Stimulated activated CD8-positive, alpha-beta memory T cell treated with anti-CD3 and anti-CD28 coated beads, Interleukin-7, amount 100 ng/mL, for 1 hour (primary cell): Measurements from ENCODE around the gene CPE.

Experiments used
- DNase-seq, 2 donors: peaks; one replicate each; pipeline ENCODE4 v3.0.0-alpha.2; 2020; ENCODE audit warnings: low read depth in 2 of 2

CPE gene

DNA sequence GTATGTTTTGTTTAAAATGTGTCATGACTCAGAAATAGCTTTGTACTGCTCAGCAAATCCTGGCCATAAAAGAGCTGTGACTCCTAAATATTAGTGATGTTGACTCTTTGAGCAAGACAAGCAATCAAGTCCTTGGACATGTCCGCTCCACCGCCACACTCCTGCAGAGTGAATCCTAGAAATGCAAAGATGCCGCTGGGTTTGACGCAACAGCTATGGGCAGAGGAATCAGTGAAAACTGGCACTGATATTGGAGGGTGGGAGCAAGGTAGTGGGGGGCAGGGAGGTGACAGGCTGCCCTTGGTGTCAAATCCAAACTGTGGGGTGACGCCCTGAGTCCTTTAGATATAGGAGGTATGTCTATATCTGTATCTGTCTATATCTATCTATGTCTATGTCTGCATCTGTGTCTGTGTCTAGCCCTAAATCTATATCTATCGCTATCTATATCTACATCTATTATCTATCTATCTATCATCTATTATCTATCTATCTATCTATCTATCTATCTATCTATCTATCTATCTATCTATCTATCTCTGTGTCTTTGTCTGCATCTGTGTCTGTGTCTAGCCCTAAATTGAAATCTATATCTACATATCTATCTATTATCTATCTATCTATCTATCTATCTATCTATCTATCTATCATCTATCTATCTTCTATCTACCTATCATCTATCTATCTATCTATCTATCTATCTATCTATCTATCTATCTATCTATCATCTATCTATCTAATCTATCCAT lies 129.7 kb downstream of the CPE start:
- no peak for DNase-seq

DNA sequence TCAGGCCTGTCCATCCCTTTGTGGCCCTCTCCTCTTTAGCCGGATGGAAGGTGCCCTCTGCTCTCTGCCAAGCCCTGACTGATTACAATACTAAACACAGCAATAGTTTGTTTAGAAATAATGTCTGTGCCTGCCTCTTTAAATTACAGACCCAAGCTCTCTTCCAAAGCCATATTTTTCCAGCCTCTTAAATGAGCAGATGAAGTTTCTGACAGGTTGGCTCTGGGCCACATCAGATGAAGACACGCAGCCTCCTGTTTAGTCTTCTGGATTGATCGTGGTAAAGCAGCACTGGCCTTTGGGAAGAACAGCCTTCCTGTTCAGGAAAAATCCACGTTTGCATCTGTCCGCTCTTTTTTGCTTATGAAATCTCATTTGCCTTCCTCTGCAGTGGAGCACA lies 133.6 kb downstream of the CPE start:
- DNase-seq = no peak

DNA sequence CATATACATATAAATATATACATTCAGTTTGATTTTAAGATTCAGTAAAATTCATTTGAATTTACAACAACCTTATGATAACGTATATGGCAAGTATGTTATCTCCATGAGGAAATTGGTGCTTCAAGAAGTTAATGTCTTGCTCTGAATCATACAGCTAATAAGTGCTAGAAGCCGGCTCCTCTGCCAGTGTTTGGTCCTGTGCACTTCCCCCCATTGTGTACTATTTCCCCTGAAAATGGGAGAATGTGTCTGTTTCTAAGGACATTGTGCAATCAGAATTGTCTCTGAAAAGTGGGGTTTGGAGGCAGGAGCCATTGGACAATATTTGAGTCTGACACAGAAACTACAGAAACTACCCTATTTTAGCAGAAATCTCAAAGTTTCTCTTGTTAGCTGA lies 135.9 kb downstream of the CPE start:
- DNase-seq = no peak

DNA sequence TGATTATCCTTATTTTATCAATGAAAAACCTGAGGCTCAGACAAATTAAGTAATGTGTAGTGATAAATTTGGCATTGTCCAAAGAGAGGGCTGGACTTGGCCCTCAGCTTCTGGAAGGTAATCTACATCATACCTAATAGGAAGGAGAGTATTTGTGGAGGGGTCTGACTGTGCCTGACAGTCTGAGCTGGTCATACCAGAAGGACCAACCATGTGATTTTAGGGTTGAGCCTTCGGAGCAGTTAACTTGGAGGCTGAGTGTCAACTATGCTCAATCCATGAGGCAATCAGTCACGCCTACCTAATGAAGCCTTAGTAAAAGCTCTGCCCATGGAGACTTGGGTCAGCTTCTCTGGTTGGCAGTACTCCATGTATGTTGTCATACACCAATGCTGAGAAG lies 136.4 kb downstream of the CPE start:
- DNase-seq = no peak

DNA sequence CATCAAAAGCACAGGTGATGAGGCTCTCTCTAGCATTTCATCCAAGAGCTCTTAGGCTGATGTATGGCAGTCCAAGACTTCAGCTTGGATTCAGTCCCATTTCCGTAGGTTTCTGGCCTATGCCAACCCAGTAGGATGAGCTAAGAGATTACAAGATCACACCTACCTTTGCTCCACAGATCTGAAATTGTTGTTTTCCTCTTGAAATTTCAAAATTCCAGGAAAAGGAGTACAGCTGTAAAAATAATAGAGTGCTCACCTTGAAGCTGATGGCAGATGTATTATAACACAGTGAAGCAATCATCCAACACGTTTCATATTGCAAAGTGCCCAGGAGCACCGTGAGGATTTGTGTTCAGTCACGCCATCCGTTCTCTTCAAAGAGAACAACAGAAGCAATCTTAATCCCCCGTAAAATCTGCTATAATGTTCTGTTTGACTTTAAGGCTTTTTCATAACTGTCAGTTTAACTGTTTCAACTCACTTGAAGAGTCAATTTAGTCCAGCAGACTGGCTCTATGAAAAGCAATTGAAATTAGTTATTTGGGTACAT lies 137.5 kb downstream of the CPE start:
- DNase-seq = no peak

DNA sequence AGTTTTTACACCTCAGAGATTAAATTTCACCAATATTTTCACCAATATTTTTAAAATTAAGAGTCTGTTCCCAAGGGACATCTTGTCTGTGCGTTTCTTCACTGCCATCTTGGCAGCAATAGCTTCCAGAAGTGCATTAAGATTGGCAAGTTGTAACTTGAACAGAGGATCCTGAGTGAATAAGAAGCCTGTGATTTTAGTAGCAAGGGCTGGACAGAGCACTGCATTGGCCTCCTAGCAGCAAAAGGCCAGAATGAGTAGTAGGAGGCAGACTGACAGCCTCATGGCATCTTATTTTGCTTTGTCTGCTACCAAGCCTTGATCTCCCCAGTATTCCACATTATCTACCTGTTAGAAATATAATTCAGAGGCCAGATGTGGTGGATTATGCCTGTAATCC lies 138.4 kb downstream of the CPE start:
- DNase-seq = no peak

DNA sequence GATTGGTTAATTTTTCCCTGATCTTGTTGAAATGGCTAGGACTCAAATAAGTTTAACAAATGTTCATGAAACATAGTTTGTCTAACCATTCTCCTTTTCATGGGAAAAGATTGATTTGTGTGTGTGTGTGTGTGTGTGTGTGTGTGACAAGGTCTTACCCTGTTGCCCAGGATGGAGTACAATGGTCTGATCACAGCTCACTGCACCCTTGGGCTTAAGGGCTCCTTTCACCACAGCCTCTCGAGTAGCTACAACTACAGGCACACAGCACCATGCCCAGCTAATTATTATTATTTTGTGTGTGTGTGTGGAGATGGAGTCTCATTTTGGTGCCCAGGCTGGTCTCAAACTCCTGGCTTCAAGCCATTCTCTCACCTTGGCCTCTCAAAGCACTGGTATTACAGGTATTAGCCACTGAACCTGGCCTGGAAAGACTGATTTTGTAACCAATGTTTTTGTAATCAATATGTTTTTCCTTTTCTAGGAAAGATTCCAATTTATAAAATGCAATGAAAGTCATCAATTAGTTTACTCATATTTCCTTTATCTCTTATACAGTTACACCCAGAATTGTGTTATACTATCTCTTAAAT lies 139.3 kb downstream of the CPE start:
- DNase-seq = no peak

DNA sequence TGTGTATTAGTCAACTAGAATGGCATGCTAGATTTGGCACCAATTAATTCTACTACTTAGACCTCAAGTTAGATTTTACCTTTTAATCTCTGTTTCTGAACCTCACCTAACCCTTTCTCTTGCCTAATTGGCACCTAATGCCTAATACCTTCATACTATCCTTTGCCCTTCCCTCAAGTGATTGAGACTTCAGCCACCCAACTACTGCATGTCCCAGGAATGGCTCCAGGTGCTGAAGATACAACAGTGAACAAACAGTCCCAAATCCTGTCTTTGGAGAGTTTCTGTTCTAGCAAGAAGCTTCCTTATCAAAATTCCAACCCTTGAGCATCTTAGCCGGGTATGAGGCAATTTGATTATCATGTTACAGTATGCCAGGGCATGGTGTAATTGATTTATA lies 139.9 kb downstream of the CPE start:
- DNase-seq = no peak

DNA sequence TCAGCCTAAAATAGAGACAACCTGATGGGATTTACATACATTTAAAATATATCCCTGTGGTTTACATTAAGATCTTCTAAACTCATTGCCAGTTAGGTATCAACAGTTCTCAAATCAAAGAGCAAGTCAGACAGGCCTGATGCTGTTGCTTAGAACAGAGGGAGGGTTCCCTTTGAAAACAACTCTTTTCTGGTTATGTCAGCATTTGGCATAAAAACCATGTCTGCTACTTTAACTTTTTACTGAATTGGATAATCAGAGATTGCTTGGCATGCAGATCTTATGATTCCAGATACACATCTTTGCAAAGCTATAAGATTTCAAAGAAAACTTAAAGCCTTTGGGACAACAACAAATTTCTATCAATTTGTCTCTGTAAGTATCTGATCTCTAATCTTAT lies 140.8 kb downstream of the CPE start:
- no peak for DNase-seq

DNA sequence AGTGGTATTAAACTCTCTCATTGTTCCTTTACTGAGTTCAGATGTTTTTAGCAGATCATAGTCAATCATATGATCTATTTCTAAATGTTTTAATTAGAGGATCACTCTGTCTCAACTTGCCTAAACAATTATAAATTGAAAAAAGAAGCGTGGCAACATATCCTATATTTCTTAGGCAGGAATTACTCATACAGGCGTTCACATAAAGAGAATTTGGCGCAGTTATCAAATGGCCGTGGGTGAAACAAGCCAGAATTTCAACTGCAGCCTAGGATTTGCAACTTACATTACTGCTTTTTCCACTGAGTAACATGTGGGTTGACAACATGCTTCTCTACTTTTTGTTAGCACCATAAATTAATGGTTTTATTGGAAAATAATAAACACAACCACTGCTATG lies 141.3 kb downstream of the CPE start:
- no peak for DNase-seq

DNA sequence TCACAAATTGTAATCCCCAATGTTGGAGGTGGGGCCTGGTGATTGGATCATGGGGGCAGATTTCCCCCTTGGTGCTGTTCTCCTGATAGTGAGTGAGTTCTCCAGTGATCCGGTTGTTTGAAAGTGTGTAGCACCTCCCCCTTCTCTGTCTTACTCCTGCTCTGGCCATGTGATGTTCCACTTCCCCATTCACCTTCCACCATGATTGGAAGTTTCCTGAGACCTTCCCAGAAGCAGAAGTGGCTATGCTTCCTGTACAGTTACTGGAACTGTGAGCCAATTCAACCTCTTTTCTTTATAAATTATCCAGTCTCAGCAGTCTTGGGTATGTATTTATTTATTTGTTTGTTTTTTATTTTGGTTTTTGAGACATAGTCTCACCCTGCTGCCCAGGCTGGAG lies 143.2 kb downstream of the CPE start:
- DNase-seq = no peak

DNA sequence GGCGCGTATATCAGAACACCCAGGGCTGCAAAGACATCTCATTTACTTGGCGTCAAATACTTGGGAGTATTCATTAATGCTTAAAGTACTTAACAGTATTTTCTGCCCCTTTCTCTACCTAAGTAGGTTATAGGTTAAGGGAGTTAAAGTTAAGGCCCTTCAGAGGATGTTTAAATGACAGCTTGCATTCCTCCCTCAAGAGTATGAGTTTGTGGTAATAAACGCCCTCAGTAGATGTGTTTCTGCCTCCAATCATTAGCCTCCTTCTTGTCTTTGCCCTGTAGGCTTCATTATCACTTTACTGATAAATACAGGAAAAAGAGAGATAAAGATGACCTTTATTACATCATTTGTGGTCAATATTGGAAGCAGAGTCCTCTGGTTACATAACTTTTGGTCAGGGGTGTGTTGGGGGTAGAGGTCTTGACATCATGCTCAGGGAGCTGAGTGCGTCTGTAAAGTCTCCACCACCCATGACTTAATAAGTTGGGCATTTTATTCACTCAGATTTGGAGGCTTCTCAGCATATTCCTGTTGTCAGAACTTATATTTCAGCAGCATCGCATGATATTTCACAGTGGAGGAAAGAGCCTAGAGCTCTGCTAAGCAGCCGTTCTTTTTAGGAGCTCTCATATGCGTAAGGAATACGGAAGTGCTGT lies 145.9 kb downstream of the CPE start:
- DNase-seq = no peak

DNA sequence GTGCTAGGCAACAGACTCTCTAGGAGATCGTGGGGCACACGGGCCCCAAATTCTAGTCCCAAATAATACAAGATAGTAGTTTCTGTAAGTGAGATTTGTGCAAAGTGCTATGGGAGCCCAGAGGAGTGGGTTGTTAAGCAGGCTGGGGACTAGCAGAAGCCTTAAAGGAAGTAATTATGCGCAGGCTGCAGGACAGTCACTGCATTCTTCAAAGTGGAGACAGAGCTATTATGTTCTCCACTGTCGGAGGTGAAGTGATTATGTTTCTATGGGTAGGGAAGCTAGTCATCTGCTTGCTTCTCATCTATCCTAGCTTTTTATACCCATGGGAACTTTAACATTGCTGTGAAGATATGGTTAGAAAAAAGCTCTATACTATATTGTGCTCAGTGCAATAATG lies 154.2 kb downstream of the CPE start:
- no peak for DNase-seq

DNA sequence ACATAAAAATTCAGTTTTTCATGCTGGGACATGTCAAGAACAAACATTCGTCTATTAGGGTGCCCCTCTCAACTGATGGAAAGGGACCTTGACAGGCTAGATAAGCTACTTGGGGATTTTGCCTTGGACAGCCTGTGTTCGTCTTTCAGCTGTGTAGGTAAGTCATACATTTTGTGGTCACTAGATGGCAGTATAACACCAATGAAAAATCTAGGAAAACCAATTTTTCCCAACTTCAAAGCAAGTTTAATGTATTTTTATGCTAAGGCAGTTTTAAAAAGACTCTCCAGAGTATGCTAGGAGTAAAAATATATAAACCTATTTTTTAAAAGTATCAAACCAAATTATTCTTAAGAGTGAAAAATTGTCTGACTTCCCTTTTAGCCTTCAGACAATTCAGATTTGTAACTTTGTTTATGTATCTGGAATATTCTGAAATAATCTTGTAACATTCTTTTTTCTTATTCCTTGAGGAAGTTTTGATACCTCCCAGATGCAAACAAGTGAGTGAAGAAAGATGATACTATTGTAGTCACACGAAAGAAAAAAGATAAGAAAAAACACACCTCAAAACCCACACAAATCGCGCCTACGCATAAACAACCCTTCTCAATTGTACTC lies 158.3 kb downstream of the CPE start:
- DNase-seq = no peak

DNA sequence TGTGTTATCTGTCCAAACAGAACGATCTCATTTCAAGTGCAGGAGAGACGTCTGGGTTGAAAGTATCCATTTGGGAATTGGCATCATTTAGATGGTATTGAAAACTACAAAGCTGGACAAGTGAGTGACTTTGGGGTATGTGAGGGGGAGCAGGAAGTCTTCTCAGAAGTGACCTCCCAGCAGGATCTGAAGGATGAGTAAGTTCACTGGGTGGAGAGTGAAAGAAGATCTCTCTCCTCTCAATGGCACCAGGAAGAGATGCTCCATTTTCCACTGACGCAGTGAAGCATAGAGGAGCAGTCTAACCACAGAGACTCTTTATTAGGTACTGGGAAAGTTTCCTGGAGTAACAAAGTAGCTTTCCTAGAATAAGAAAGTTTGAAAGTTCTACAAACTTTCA lies 161.0 kb downstream of the CPE start:
- no peak for DNase-seq

DNA sequence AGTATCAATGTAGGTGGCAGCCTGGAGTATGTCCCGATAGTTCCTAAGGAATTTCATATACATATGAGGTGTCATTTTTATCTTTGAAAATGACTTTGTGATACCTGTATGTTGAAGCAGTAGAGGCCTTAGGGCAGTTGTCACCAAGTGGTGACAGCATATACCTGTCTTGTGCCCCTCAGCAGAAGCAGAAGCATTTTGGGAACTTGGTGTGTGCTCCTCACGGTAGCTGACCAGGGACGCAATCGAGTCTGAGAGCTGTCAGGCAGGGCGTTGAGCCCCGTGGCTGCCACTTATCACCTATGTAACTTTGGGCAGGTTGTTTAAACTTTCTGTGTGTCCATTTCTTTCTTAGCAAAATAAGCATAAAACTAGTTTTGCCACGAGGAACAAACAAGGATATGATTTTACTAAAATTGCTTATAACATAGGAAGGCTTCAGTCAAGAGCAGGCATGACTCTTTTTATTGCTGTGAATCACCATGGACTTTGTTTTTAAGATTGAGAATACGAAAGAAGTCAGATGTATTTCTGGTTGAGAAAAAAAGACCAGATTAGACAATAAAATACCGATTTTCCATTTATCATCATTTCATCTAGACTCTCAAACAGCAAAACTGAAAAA lies 161.5 kb downstream of the CPE start:
- no peak for DNase-seq

DNA sequence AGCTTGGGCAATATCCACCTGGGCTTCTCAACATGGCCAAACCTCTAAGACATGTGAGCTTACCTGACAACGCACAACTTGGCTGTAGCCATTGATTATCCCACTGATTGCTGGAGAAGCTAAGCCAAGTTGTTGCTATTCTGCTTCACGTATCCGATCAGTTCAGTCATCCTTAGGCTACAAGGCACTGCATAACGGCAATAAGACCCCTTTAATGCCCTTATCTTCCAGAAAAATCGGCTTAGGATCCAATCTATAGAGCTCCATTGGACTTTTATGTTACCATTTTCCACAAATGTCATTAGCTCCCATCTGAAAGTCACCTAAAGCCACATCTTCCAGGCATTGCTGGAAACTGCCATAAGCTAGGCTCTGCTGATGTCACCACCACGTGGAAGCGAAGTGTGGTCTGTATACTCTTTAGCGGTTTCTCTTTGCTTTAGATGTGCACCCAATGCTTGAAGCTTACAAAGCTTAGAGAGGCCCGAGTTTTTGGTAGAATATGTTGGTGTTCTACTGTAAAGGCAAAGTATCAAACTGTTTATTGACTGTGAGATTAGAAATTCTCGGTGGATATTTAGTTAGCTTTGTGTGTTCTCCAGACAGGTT lies 163.1 kb downstream of the CPE start:
- DNase-seq = no peak

DNA sequence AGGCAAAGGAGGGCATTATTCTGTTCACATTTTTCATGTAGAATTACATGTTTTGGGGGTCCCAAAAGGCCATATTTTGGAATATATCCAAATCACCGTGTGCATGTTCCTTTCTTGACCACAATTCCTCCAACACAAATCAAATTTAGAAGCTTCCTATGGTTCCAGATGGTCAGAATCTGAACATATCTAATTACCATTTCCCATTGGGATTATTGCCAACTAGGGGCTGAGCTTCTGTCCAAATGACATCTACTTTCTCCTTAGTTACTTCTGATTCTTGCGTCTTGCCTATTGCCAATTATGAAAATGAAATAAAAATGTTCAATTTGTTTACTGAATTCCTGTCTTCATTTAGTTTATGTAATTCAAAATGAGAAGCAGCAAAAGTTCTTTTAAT lies 163.7 kb downstream of the CPE start:
- no peak for DNase-seq
